Fibroblast of mammary gland (primary cell): Measurements from ENCODE around the gene TCF3.
A peak's percentile ranks its signal among the peaks of the same experiment; 100 is the strongest.
"Not testable (repeated sequence)": the region's sequence is repeated elsewhere in the genome, so short reads cannot be mapped to it uniquely, and the experiment has no call there.

Source experiments
- DNase-seq: peaks from one replicate; pipeline ENCODE4 v3.0.0-alpha.2; 2010; ENCODE audit warnings: low read depth
- H3K4me3 ChIP-seq: 2 replicates; pipeline ENCODE4 v1.5.1; 2011; ENCODE audit warnings: low read depth, mild to moderate bottlenecking, low read length, moderate library complexity; ENCODE audit not compliant: control insufficient read depth
- CTCF ChIP-seq: conservative IDR thresholded peaks from 2 replicates; pipeline ENCODE4 v1.5.1; 2011; ENCODE audit warnings: low read depth, low read length, inconsistent platforms; ENCODE audit not compliant: control insufficient read depth, insufficient read depth

TCF3 gene

GRCh38 chr19:1691589-1692290, 39.3 kb upstream of the TCF3 start:
- no peak for DNase-seq
- TF ChIP-seq CTCF: no peak
- no peak overlapping the region for H3K4me3 ChIP-seq

DNA sequence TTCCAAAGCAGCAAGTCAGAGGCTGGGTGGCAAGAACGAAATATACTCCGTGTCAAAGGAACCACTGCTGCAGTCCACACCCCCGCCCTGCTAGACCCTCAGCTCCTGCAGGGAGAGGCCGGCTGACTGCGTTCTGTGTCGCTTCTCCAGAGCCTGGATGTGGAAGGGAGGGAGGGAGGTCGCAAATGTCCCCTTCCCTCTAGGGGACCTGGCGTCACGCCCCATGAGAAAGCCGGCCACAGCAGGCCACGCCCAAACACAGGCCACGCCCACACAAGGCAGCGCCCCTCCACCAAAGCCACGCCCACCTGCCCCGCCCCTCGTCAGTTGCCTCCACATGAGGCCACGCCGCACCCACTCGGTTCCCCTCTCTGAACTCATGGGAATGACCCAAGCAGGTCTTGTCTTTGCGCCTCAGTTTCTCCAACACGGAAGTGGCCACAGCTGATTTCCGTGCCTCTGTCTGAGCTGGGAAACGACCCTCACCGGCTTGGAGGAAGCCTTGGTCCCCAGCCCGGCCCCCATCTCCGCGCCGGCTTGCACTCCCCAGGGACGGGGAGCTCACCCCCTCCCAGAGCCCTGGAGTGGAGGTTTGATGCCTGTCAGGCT, 38.4 kb upstream of the TCF3 start:
- DNase-seq: peak; percentile 20
- no peak overlapping the region for H3K4me3 ChIP-seq
- no peak for TF ChIP-seq CTCF

DNA sequence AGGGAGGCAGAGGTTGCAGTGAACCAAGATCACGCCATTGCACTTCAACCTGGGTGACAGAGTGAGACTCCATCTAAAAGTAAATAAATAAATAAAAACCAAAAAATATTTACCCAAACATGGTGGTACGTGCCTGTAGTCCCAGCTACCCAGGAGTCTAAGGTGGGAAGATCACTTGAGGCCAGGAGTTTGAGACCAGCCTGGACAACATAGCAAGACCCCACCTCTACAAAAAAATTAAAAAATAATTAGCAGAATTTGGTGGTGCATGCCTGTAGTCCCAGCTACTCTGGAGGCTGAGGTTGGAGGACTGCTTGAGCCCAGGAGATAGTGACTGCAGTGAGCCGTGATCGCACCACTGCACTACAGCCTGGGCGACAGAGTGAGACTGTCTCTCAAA, 33.4 kb upstream of the TCF3 start:
- not testable (repeated sequence) for DNase-seq, H3K4me3 ChIP-seq

DNA sequence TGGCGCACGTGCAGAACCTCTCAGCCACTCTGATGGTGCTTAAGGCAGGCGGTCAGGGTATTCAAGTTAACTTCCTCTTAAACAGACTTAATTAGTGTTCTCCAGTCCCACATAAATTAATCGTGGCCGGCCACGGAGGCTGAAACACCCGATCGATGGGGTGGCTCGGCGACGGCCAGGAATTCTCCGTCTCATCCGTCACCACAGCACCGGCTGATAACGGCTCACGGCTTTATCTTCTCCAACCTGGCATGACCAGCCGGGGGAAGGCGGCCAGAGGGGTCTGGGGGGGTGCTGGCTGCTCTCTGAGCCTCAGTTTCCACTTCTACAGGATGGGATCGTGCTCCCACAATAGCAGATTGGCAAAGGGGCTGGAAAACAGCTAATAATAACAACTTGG, 32.6 kb upstream of the TCF3 start:
- no peak for DNase-seq
- no peak for TF ChIP-seq CTCF
- H3K4me3 ChIP-seq: no peak overlapping the region

DNA sequence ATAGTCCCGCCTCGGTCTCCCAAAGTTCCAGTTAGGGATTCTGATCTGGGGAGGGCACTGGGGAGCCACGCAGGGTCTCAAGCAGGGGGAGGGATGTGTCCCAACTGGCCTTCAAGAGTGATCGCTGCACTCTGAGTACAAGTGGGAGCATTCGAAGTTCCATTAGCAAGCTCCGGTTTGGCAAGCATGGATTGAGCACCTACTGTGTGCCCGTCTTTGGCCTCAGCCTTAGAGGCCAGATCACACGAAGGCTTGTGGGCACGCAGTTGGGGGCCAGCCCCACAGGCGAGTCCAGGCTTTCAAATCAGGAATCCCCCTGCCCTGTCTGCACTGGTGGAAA, 32.1 kb upstream of the TCF3 start:
- H3K4me3 ChIP-seq: no peak overlapping the region
- TF ChIP-seq CTCF: no peak
- DNase-seq: no peak

GRCh38 chr19:1683869-1684572, 31.6 kb upstream of the TCF3 start:
- no peak for DNase-seq
- TF ChIP-seq CTCF: no peak
- no peak overlapping the region for H3K4me3 ChIP-seq

DNA sequence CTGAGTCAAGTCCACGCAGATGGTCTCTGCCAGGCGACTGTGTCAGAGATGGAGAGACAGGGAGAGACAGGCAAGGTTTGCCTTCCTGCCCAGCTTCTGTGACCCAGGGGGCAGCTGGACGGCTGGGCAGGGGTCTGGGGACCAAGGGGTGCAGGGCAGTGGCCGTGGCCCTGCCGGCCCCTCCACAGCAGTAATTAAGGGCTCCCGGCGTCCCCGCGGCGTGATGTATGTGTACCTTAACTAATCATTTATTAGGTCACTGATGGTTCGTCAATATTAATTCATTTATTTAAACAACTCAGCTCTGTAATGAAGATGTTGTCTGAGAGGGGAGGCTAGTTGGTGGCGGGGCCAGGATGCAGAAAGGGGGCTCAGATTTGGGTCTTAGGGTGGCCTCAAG, 28.6 kb upstream of the TCF3 start:
- H3K4me3 ChIP-seq: no peak overlapping the region
- DNase-seq: no peak
- no peak for TF ChIP-seq CTCF
